Liver (tissue), 3 donors: ENCODE measurements around the gene VPS4B.

Experiments
- EGR1 ChIP-seq, 2 donors: IDR thresholded peaks; 2 replicates each; pipeline ENCODE4 v1.6.1; 2016 to 2018; ENCODE audit warnings: antibody characterized with exemption in 2 of 2, low read depth in 2 of 2
- JUND ChIP-seq, 2 donors: IDR thresholded peaks; 2 replicates each; pipeline ENCODE4 v1.6.1; 2016; ENCODE audit warnings: antibody characterized with exemption in 2 of 2
- RAD21 ChIP-seq, 2 donors: IDR thresholded peaks; 2 replicates each; pipeline ENCODE4 v1.6.1; 2016; ENCODE audit warnings: antibody characterized with exemption in 2 of 2, mild to moderate bottlenecking in 2 of 2
- TAF1 ChIP-seq: conservative IDR thresholded peaks from 2 replicates; pipeline ENCODE4 v1.6.1; 2016; ENCODE audit warnings: antibody characterized with exemption, mild to moderate bottlenecking
- TF ChIP-seq, protein P1 (sequence below): fragments of 150-350 bp; IDR thresholded peaks from 2 replicates; pipeline ENCODE4 v1.5.1; 2017; ENCODE audit warnings: improper control_type of control experiment, low read depth, low read length; ENCODE audit not compliant: missing input control
- TF ChIP-seq, protein P2 (sequence below): IDR thresholded peaks from 2 replicates; pipeline ENCODE4 v1.6.1; 2016; ENCODE audit warnings: antibody characterized with exemption, mild to moderate bottlenecking
- donor health status: healthy.
- donor health status: healthy.

- TF ChIP-seq, protein P1, sequence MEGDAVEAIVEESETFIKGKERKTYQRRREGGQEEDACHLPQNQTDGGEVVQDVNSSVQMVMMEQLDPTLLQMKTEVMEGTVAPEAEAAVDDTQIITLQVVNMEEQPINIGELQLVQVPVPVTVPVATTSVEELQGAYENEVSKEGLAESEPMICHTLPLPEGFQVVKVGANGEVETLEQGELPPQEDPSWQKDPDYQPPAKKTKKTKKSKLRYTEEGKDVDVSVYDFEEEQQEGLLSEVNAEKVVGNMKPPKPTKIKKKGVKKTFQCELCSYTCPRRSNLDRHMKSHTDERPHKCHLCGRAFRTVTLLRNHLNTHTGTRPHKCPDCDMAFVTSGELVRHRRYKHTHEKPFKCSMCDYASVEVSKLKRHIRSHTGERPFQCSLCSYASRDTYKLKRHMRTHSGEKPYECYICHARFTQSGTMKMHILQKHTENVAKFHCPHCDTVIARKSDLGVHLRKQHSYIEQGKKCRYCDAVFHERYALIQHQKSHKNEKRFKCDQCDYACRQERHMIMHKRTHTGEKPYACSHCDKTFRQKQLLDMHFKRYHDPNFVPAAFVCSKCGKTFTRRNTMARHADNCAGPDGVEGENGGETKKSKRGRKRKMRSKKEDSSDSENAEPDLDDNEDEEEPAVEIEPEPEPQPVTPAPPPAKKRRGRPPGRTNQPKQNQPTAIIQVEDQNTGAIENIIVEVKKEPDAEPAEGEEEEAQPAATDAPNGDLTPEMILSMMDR, result no peak
- TF ChIP-seq JUND (IDR thresholded peaks at IDR 0.05) (no peak), EGR1 (IDR thresholded peaks at IDR 0.05; ENCODE audit: low read depth in 2 of 2) (no peak), RAD21 (IDR thresholded peaks at IDR 0.05) (no peak), TAF1 (no peak)
- TF ChIP-seq, protein P2, sequence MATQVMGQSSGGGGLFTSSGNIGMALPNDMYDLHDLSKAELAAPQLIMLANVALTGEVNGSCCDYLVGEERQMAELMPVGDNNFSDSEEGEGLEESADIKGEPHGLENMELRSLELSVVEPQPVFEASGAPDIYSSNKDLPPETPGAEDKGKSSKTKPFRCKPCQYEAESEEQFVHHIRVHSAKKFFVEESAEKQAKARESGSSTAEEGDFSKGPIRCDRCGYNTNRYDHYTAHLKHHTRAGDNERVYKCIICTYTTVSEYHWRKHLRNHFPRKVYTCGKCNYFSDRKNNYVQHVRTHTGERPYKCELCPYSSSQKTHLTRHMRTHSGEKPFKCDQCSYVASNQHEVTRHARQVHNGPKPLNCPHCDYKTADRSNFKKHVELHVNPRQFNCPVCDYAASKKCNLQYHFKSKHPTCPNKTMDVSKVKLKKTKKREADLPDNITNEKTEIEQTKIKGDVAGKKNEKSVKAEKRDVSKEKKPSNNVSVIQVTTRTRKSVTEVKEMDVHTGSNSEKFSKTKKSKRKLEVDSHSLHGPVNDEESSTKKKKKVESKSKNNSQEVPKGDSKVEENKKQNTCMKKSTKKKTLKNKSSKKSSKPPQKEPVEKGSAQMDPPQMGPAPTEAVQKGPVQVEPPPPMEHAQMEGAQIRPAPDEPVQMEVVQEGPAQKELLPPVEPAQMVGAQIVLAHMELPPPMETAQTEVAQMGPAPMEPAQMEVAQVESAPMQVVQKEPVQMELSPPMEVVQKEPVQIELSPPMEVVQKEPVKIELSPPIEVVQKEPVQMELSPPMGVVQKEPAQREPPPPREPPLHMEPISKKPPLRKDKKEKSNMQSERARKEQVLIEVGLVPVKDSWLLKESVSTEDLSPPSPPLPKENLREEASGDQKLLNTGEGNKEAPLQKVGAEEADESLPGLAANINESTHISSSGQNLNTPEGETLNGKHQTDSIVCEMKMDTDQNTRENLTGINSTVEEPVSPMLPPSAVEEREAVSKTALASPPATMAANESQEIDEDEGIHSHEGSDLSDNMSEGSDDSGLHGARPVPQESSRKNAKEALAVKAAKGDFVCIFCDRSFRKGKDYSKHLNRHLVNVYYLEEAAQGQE, result no peak
Measured at GRCh38 chr18:63365876-63366212, 56.4 kb downstream of the VPS4B start.
